ENCODE data around the gene SNAP47. TPM values are rescaled to one million over a fixed set of nuclear protein-coding genes. Genes with fewer than 3 reads are reported as not detected.

Gene SNAP47
- polyA plus RNA-seq, 3 donors from 2014 or later: 37.0 to 44.9 (median 37.7) TPM

GRCh38 chr1:227762231-227762911 lies 27.1 kb downstream of the SNAP47 start:
- H3K9me3 Mint-ChIP-seq: no peaks in the 10 kb centered on the region
- peaks cover 66 to 67% of the 10 kb centered on the region in 2 donors for H3K4me1 Mint-ChIP-seq
- peak overlapping the region; percentile 59 to 75 (median 72) for H3K4me3 Mint-ChIP-seq
- H3K36me3 Mint-ChIP-seq: peaks cover 13 to 34% (median 21%) of the 10 kb centered on the region in 3 donors
- peak overlapping the region; percentile 37 to 86 (median 80) for H3K27ac Mint-ChIP-seq
- peak; percentile 82 to 87 (median 85) for DNase-seq
- peaks cover 12 to 19% (median 15%) of the 10 kb centered on the region in 3 donors for H3K27me3 Mint-ChIP-seq (ENCODE audit: low read depth in 3 of 3)

DNA sequence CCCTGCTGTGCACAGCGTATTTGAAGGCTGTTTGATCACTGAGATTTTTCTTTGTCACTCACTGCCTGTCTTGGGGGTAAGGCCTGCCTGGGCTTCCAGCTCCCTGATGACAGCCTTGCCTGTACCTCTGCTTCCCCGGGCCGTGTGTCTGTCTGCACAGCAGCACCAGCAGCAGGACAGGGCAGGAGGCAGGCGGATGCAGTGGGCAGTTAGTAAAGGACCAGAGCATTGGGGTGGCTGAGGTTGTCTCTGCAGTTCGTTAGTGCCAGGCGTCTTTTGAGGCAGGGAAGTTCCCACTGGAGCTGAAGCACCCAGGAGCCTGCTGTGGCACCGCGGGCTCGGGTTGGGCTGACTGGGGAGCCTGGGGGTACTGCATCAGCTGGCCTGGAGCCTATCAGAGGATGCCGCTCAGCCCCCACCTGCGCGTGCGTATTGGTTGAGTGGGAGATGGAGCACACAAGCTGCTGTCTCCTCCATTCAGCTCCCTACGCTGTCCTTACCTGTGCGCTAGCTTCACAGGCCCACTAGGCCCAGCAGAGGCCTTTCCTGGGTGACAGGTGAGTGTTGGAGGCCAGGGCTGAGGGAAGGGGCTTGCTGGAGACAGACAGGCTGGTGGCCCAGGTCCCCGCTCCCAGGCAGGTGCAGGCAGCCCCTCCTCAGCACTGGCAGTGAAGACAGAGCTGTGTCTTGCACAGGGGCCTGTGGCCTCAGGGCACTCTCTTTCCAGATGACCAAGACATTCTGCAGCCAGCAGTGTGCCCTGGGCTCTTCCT lies 28.2 kb downstream of the SNAP47 start:
- Mint-ChIP-seq H3K36me3 (peaks cover 11 to 34% (median 23%) of the 10 kb centered on the region in 3 donors), H3K27me3 (ENCODE audit: low read depth in 3 of 3) (peaks cover 12 to 19% (median 15%) of the 10 kb centered on the region in 3 donors), H3K4me3 (peak overlapping the region; percentile 44 to 75 (median 72)), H3K9me3 (no peaks in the 10 kb centered on the region), H3K4me1 (peaks cover 77 to 78% of the 10 kb centered on the region in 2 donors), H3K27ac (peak overlapping the region in 3 of 6 donors; percentile 59 to 79 (median 69))
- no peak for DNase-seq

DNA sequence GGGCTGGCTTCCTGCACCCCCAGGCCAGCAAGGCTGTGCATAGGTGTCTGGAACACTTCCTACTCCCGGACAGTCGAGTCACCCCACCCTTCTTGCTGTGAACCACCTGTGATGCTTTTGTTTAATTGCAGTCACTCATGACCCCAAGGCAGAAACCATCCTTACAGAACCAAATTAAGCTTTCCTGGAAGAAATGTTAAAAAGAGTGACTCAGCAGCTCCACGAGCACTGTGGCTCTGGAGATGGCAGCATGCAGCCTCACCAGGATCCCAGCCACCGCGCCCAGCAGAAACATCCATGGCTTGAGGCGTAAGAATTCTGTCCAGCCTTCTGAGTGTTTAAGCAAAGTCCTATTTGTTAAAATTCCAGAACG lies 28.8 kb downstream of the SNAP47 start:
- DNase-seq: no peak
- H3K36me3 Mint-ChIP-seq: peaks cover 14 to 34% (median 25%) of the 10 kb centered on the region in 3 donors
- H3K9me3 Mint-ChIP-seq: no peaks in the 10 kb centered on the region
- peak overlapping the region; percentile 15 to 64 (median 44) for H3K4me3 Mint-ChIP-seq
- peaks cover 12 to 19% (median 15%) of the 10 kb centered on the region in 3 donors for H3K27me3 Mint-ChIP-seq (ENCODE audit: low read depth in 3 of 3)
- peaks cover 79 to 83% of the 10 kb centered on the region in 2 donors for H3K4me1 Mint-ChIP-seq
- H3K27ac Mint-ChIP-seq: peak overlapping the region in 2 of 6 donors; percentile 26 to 69

DNA sequence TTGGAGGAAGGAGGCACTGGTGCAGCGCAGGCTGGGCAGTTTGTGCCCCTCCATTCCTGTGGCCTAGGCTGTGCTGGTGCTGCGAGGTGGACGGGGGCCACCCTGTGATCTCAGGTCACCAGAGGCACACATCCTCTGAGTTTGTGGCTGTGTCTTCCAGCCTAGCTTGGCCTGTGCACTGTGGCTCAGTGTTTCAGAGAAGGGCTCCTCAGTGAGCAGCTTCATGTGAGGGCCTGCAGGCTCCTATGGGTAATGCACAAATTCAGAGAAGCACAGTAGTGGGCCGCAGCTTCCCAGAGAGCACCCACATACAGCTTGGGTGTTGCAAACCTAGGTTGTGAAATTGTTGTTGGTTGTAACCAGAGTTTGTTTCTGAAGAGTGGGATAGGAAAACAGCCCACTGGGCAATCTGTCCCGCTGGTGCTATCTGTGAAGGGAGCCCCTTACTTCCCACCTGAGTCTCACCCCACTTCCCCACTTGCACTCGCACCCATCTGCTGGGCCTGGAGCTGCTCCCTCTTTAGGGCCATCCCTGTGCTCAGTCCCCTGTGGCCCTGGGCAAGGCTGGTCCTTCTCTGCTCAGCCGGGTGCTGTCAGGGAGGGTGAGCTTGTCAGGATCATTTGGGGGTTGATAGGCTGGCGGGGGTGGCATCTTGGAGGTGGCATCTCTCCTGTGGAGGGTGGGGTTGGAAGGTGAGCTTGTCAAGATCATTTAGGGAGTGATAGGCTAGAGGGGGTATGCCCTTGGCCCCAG lies 30.2 kb downstream of the SNAP47 start:
- DNase-seq: peak in 1 of 3 donors; percentile 34
- no peaks in the 10 kb centered on the region for H3K9me3 Mint-ChIP-seq
- H3K36me3 Mint-ChIP-seq: peaks cover 13 to 33% (median 23%) of the 10 kb centered on the region in 3 donors
- peak overlapping the region; percentile 12 to 92 (median 64) for H3K27ac Mint-ChIP-seq
- H3K27me3 Mint-ChIP-seq (ENCODE audit: low read depth in 3 of 3): peaks cover 12 to 19% (median 15%) of the 10 kb centered on the region in 3 donors
- peaks cover 79 to 83% of the 10 kb centered on the region in 2 donors for H3K4me1 Mint-ChIP-seq
- H3K4me3 Mint-ChIP-seq: peak overlapping the region; percentile 73 to 87 (median 78)

GRCh38 chr1:227766015-227766634 lies 30.9 kb downstream of the SNAP47 start:
- Mint-ChIP-seq H3K27ac (peak overlapping the region; percentile 76 to 92 (median 88)), H3K4me1 (peaks cover 76 to 77% of the 10 kb centered on the region in 2 donors), H3K9me3 (no peaks in the 10 kb centered on the region), H3K4me3 (peak overlapping the region; percentile 73 to 87 (median 78)), H3K36me3 (peaks cover 12 to 33% (median 23%) of the 10 kb centered on the region in 3 donors), H3K27me3 (ENCODE audit: low read depth in 3 of 3) (peaks cover 12 to 19% (median 15%) of the 10 kb centered on the region in 3 donors)
- peak; percentile 89 to 94 (median 91) for DNase-seq

GRCh38 chr1:227766653-227767277 lies 31.5 kb downstream of the SNAP47 start:
- Mint-ChIP-seq H3K4me3 (peak overlapping the region; percentile 73 to 87 (median 78)), H3K27ac (peak overlapping the region; percentile 76 to 92 (median 88)), H3K4me1 (peaks cover 69 to 71% of the 10 kb centered on the region in 2 donors), H3K36me3 (peaks cover 12 to 35% (median 23%) of the 10 kb centered on the region in 3 donors), H3K27me3 (ENCODE audit: low read depth in 3 of 3) (peaks cover 12 to 19% (median 15%) of the 10 kb centered on the region in 3 donors), H3K9me3 (no peaks in the 10 kb centered on the region)
- no peak for DNase-seq

DNA sequence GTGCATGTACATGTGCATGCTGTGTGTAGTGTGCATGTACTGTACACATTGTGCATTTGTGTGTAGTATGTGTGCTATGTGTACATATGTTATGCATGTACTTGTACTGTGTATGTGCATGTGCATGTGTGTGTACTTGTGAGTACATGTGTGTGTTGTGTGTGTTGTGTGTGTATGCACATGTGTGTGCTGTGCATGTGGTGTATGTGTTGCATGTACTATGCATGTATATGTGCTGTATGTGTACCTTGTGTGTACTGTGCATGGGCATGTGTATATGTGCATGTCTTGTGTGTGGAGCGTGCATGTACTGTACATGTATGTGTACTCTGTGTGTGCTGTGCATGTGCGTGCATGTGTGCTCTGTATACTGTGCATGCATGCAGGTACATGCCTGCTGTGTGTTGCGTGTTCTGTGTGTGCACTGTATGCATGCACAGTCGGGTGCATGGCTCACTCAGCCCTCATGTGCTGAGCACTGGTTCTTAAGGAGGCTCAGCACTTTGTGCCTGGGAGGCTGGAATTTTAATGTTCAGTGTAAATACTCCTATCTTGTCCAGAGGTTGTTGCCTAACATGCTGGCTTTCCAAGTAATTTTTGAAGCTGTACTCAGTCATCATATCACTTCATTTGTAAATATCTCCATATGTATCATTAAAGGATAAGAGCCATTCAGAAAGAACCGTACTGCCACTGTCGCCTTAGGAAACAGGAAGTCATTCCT lies 32.3 kb downstream of the SNAP47 start:
- DNase-seq: no peak
- H3K4me3 Mint-ChIP-seq: peak overlapping the region; percentile 73 to 87 (median 78)
- peaks cover 16 to 41% (median 30%) of the 10 kb centered on the region in 3 donors for H3K36me3 Mint-ChIP-seq
- H3K9me3 Mint-ChIP-seq: no peaks in the 10 kb centered on the region
- peaks cover 14 to 19% (median 16%) of the 10 kb centered on the region in 3 donors for H3K27me3 Mint-ChIP-seq (ENCODE audit: low read depth in 3 of 3)
- peak overlapping the region in 4 of 6 donors; percentile 30 to 92 (median 72) for H3K27ac Mint-ChIP-seq
- peaks cover 63 to 67% of the 10 kb centered on the region in 2 donors for H3K4me1 Mint-ChIP-seq

DNA sequence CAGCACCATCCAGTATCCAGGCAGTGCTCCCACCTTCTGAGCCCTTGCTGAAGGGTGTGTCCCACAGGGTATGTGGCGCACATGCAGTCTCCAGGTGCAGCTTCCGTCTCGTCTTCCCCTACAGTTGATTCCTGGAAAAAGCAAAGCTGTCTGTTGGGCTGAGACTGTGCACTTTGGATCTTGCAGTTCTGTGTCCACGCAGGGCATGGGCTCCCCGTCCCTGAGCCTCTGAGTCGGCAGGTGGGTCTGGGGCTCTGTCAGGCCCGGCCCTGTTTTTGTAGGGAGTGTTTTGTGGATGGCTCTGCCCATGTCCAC lies 32.8 kb downstream of the SNAP47 start:
- Mint-ChIP-seq H3K27me3 (ENCODE audit: low read depth in 3 of 3) (peaks cover 12 to 17% (median 13%) of the 10 kb centered on the region in 3 donors), H3K4me1 (peaks cover 58 to 63% of the 10 kb centered on the region in 2 donors), H3K4me3 (peak overlapping the region in 3 of 5 donors; percentile 18 to 78 (median 76)), H3K27ac (no peak overlapping the region), H3K9me3 (no peaks in the 10 kb centered on the region), H3K36me3 (peaks cover 16 to 42% (median 31%) of the 10 kb centered on the region in 3 donors)
- no peak for DNase-seq

DNA sequence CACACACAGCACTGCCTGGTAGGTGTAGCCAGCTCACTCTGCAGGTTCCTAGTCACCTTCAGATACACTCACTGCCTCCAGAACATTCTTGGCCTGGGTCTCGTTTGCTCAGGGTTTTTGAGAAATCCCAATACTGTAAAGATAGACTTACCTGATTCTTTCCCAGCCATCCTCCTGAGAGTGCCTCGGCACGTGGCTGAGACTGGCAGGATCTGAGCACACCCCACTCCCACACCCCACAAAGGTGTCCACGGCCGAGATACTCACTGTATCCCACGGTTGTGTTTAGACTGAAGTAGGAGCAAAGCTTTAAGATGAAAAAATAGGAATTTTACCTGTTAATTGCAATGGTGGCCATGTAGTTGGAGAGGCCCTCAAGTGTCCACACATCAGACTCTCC lies 33.4 kb downstream of the SNAP47 start:
- Mint-ChIP-seq H3K27me3 (ENCODE audit: low read depth in 3 of 3) (peaks cover 12 to 17% (median 13%) of the 10 kb centered on the region in 3 donors), H3K9me3 (no peaks in the 10 kb centered on the region), H3K4me3 (no peak overlapping the region), H3K27ac (peak overlapping the region in 1 of 6 donors; percentile 79), H3K36me3 (peaks cover 16 to 42% (median 32%) of the 10 kb centered on the region in 3 donors), H3K4me1 (peaks cover 57 to 63% of the 10 kb centered on the region in 2 donors)
- DNase-seq: no peak

DNA sequence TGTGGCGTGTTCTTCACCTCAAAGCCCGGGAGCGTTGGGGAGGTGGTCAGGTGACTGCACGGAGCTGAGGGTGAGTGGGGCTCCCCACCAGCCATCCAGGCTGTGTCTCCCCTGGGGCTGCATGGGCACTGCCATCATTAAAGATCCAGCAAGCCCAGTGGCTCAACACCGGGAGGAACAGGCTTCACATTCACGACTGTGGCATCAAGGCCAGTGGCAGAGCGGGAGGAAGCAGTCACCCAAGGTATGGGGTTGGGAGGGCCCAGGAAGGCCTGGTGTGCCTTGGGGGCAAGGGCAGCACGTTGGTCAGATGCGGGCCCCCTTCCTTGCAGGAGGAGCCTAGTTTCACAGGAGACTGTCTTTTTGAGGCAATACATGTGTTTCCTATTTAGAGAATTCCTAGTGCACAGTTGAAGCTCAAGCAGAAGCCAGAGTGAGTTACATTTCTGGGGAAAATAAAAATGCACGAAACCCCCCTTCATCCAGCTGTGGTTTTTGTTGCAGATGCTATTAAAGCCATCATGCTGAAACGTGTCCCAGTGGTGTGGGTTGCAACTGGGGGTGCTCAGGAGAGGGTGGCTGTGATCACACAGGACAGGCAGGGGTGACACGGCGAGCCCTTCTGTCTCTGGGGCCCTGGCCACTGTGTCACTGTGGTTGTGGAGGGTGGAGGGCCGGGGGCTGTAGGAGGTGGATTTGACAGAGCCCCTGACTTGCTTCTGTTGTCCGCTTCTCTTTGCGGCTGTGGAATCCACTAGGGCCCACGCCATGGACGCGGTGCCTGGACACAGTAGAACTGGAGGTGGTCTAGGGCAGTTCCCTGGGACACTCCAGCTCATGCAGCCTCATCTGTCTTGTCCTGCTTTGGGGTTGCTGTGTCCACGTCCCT lies 34.1 kb downstream of the SNAP47 start:
- Mint-ChIP-seq H3K4me1 (peaks cover 57 to 63% of the 10 kb centered on the region in 2 donors), H3K4me3 (no peak overlapping the region), H3K36me3 (peaks cover 20 to 45% (median 37%) of the 10 kb centered on the region in 3 donors), H3K27me3 (ENCODE audit: low read depth in 3 of 3) (peaks cover 16 to 22% (median 17%) of the 10 kb centered on the region in 3 donors), H3K9me3 (peaks cover 0 to 3% (median 0%) of the 10 kb centered on the region in 6 donors), H3K27ac (no peak overlapping the region)
- DNase-seq: no peak

DNA sequence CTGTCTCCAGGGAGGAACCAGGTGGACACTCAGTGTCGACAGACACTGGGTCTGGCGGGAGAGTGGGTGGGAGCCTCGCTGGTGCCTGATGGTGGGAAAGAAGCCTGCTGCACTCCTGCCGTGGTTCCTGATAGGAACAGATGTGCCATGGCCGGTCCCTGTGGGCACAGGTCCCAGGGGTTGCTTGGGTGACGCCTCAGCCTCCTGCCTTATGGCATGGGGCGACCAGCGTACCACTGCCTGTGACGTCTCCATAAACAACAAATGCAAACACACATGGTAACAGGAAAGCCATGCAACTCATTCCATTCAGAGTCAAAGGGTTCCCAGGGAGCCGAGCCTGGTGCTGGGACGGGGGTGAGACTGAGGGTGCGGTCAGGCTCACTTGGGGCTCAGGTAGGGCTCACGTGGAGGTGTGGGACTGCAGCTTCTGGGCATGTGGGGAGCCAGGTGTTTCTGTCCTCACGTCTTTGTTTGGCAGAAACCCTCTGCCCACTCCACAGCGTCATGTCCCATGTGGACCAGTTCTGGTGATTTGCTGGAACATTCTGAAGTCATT lies 34.8 kb downstream of the SNAP47 start:
- H3K27me3 Mint-ChIP-seq (ENCODE audit: low read depth in 3 of 3): peaks cover 18 to 27% (median 21%) of the 10 kb centered on the region in 3 donors
- peaks cover 57 to 63% of the 10 kb centered on the region in 2 donors for H3K4me1 Mint-ChIP-seq
- H3K9me3 Mint-ChIP-seq: peaks cover 0 to 3% (median 0%) of the 10 kb centered on the region in 6 donors
- no peak for DNase-seq
- no peak overlapping the region for H3K27ac Mint-ChIP-seq
- no peak overlapping the region for H3K4me3 Mint-ChIP-seq
- peaks cover 20 to 45% (median 37%) of the 10 kb centered on the region in 3 donors for H3K36me3 Mint-ChIP-seq

Data from immature natural killer cell (primary cell).